Activated CD4-positive, alpha-beta memory T cell treated with anti-CD3 and anti-CD28 coated beads, Interleukin-2, amount 10 ng/mL, durations not matched to agents 7 days and 5 days (primary cell): ENCODE data around the gene KRTAP4-1. TPM values are rescaled to one million over a fixed set of nuclear protein-coding genes. Genes with fewer than 3 reads are reported as not detected.
"Not testable (repeated sequence)": the region's sequence is repeated elsewhere in the genome, so short reads cannot be mapped to it uniquely, and the experiment has no call there.

Experiments used
- CTCF ChIA-PET: fragments of 350-600 bp; sonication (Branson Sonifier 250); formaldehyde crosslinking; loops from one replicate; lab custom pipeline; 2021; ENCODE audit warnings: antibody characterized with exemption, inconsistent platforms; lab: Charles Lee
- POLR2A ChIA-PET: fragments of 350-600 bp; sonication (Branson Sonifier 250); formaldehyde crosslinking; loops from one replicate; lab custom pipeline; 2021; ENCODE audit warnings: antibody characterized with exemption; lab: Charles Lee
- DNase-seq: peaks from one replicate; pipeline ENCODE4 v3.0.0-alpha.2; 2020
- H3K27ac Mint-ChIP-seq: one replicate; pipeline ENCODE4 v1.8.0; 2021; ENCODE audit warnings: mild to moderate bottlenecking, mixed read lengths
- H3K27me3 Mint-ChIP-seq: one replicate; pipeline ENCODE4 v1.8.0; 2021; ENCODE audit warnings: mixed read lengths
- H3K36me3 Mint-ChIP-seq: one replicate; pipeline ENCODE4 v1.8.0; 2021; ENCODE audit warnings: low read depth, mixed read lengths
- H3K4me1 Mint-ChIP-seq: one replicate; pipeline ENCODE4 v1.8.0; 2021; ENCODE audit warnings: mixed read lengths
- H3K4me3 Mint-ChIP-seq: one replicate; pipeline ENCODE4 v1.8.0; 2021; ENCODE audit warnings: mild to moderate bottlenecking, mixed read lengths
- H3K9me3 Mint-ChIP-seq: one replicate; pipeline ENCODE4 v1.8.0; 2021; ENCODE audit warnings: mixed read lengths
- total RNA-seq, 2 experiments: library from RNA; stranded (reverse); gene quantifications; one replicate each; pipeline ENCODE4 v1.2.3, GENCODE V29; 2021

KRTAP4-1 gene
- total RNA-seq, 2 experiments from 2014 or later = not detected

GRCh38 chr17:41160190-41160589 lies 24.5 kb downstream of the KRTAP4-1 start:
- H3K9me3 Mint-ChIP-seq, H3K36me3 Mint-ChIP-seq, H3K4me3 Mint-ChIP-seq, H3K27me3 Mint-ChIP-seq, DNase-seq, CTCF ChIA-PET, H3K27ac Mint-ChIP-seq, H3K4me1 Mint-ChIP-seq, POLR2A ChIA-PET: not testable (repeated sequence)

GRCh38 chr17:41153856-41154255 lies 30.9 kb downstream of the KRTAP4-1 start:
- ChIA-PET POLR2A (no interaction called here), CTCF (no interaction called here)
- no peaks in the 10 kb centered on the region for H3K4me1 Mint-ChIP-seq
- no peak overlapping the region for H3K4me3 Mint-ChIP-seq
- no peaks in the 10 kb centered on the region for H3K36me3 Mint-ChIP-seq
- DNase-seq = no peak
- peaks cover 10% of the 10 kb centered on the region for H3K27me3 Mint-ChIP-seq
- H3K9me3 Mint-ChIP-seq = no peaks in the 10 kb centered on the region
- no peak overlapping the region for H3K27ac Mint-ChIP-seq

- no peaks in the 10 kb centered on the region for H3K4me1 Mint-ChIP-seq
- H3K36me3 Mint-ChIP-seq = no peaks in the 10 kb centered on the region
- H3K27me3 Mint-ChIP-seq = peaks cover 8% of the 10 kb centered on the region
- POLR2A ChIA-PET = no interaction called here
- no peaks in the 10 kb centered on the region for H3K9me3 Mint-ChIP-seq
- H3K27ac Mint-ChIP-seq = no peak overlapping the region
- DNase-seq = no peak
- H3K4me3 Mint-ChIP-seq = no peak overlapping the region
- CTCF ChIA-PET = no interaction called here
These were observed 33.2 kb downstream of the KRTAP4-1 start for GRCh38 chr17:41151525-41151924.

- no peaks in the 10 kb centered on the region for H3K36me3 Mint-ChIP-seq
- H3K27ac Mint-ChIP-seq = no peak overlapping the region
- CTCF ChIA-PET = no interaction called here
- DNase-seq = no peak
- no peaks in the 10 kb centered on the region for H3K4me1 Mint-ChIP-seq
- H3K27me3 Mint-ChIP-seq = peaks cover 3% of the 10 kb centered on the region
- H3K9me3 Mint-ChIP-seq = no peaks in the 10 kb centered on the region
- H3K4me3 Mint-ChIP-seq = no peak overlapping the region
- POLR2A ChIA-PET = no interaction called here
These were observed 34.7 kb downstream of the KRTAP4-1 start for GRCh38 chr17:41150026-41150425.

DNA sequence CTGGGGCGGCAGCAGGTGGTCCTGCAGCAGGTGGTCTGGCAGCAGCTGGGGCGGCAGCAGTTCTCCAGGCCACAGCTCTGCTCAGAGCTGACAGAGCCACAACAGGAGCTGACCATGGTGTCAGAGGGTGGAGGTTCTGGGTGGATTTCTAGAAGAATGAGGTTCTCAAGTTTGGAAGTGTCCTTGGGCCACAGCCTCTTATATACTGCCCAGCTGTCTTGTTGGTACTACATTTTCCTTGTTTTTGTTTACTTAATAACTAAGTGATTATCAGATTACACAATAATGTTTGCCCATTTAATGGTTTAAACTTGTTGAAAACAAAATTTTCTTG lies 35.1 kb downstream of the KRTAP4-1 start, which contains the start of gene KRTAP4-5:
KRTAP4-5 (minus strand) TSS at position 174 of the 334 bp plus-strand sequence; CDS start at position 116, 58 bp downstream.
- Mint-ChIP-seq H3K4me1 (no peaks in the 10 kb centered on the region), H3K4me3 (no peak within 1 kb of the TSS), H3K27ac (no peak within 1 kb of the TSS), H3K9me3 (no peaks in the 10 kb centered on the region), H3K27me3 (peaks cover 3% of the 10 kb centered on the region), H3K36me3 (no peaks in the 10 kb centered on the region)
- DNase-seq = no peak
- CTCF ChIA-PET = no interaction called here
- POLR2A ChIA-PET = no interaction called here

DNA sequence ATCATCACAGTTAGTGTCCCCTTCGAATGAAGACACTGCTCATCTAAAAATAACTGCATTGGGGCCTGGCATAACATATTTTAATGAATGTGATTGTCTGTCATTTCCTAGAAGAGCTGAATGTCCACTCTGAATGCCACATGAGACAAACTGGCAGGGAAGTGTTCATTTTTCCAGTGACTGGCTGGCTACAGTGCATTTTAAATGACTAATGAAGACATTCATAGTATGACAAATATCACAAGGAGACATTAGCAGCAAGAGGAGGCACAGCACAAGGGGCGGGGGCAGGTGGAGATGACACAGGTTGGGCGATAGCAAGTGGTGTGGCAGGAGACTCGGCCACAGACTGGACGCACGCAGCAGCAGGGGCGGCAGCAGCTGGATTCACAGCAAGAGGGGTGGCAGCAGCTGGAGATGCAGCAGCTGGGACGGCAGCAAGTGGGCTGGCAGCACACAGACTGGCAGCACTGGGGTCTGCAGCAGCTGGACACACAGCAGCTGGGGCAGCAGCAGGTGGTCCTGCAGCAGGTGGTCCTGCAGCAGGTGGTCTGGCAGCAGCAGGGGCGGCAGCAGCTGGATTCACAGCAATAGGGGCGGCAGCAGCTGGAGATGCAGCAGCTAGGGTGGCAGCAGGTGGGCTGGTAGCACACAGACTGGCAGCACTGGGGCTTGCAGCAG lies 35.6 kb downstream of the KRTAP4-1 start:
- H3K4me3 Mint-ChIP-seq, H3K4me1 Mint-ChIP-seq, H3K27ac Mint-ChIP-seq, H3K27me3 Mint-ChIP-seq, CTCF ChIA-PET, H3K9me3 Mint-ChIP-seq, POLR2A ChIA-PET, DNase-seq, H3K36me3 Mint-ChIP-seq: not testable (repeated sequence)

DNA sequence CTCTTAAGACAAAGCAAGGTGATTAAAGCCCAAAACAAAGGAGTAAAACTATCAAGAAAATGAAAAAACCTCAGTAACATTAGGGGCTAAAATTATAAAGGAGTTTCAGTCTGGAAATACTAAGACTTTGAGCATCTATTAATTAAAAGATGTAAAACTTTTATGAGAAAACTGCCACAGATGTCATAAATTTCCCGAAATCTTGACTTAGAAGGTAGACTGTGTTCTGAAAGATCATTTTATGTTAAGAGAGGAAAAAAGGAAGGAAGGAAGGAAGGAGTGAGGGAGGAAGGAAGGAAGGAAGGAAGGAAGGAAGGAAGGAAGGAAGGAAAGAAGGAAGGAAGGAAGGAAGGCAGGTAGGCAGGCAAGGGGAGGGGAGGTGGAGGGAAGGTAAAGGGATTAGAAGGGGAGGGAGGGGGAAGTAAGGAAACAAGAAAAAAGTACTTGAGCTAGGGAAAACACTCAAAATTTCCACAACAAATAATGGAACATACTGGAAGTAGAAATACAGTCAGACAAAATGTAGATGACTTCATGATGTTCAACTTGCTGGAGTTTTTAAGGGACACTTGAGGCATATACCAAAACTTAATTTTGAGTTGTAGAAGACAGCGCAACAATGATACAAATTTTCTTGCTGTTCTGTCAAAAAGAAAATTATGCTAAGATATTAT lies 37.0 kb downstream of the KRTAP4-1 start:
- Mint-ChIP-seq H3K4me1 (no peaks in the 10 kb centered on the region), H3K9me3 (peaks cover 5% of the 10 kb centered on the region), H3K27me3 (no peaks in the 10 kb centered on the region), H3K36me3 (no peaks in the 10 kb centered on the region), H3K4me3 (no peak overlapping the region), H3K27ac (no peak overlapping the region)
- DNase-seq = no peak
- ChIA-PET CTCF (interaction anchor here (1.0 kb wide), 1 partner anchor 11 kb away, joined by 3 read pairs; no protein-coding TSS in a partner anchor), POLR2A (no interaction called here)

GRCh38 chr17:41145261-41145660 lies 39.5 kb downstream of the KRTAP4-1 start:
- no peaks in the 10 kb centered on the region for H3K36me3 Mint-ChIP-seq
- CTCF ChIA-PET = no interaction called here
- no peaks in the 10 kb centered on the region for H3K4me1 Mint-ChIP-seq
- H3K4me3 Mint-ChIP-seq = no peak overlapping the region
- no peak for DNase-seq
- H3K9me3 Mint-ChIP-seq = peaks cover 10% of the 10 kb centered on the region
- H3K27me3 Mint-ChIP-seq = no peaks in the 10 kb centered on the region
- no peak overlapping the region for H3K27ac Mint-ChIP-seq
- POLR2A ChIA-PET = no interaction called here

- no peaks in the 10 kb centered on the region for H3K4me1 Mint-ChIP-seq
- H3K27ac Mint-ChIP-seq = no peak overlapping the region
- CTCF ChIA-PET = no interaction called here
- no peak for DNase-seq
- POLR2A ChIA-PET = no interaction called here
- peaks cover 10% of the 10 kb centered on the region for H3K9me3 Mint-ChIP-seq
- H3K36me3 Mint-ChIP-seq = no peaks in the 10 kb centered on the region
- no peak overlapping the region for H3K4me3 Mint-ChIP-seq
- H3K27me3 Mint-ChIP-seq = no peaks in the 10 kb centered on the region
These were observed 39.9 kb downstream of the KRTAP4-1 start for GRCh38 chr17:41144846-41145245.

- Mint-ChIP-seq H3K4me1 (no peaks in the 10 kb centered on the region), H3K9me3 (peaks cover 15% of the 10 kb centered on the region), H3K36me3 (peaks cover 3% of the 10 kb centered on the region), H3K4me3 (no peak overlapping the region), H3K27me3 (peaks cover 2% of the 10 kb centered on the region), H3K27ac (no peak overlapping the region)
- POLR2A ChIA-PET = no interaction called here
- DNase-seq = no peak
- CTCF ChIA-PET = no interaction called here
These were observed 43.4 kb downstream of the KRTAP4-1 start for GRCh38 chr17:41141361-41141760.

GRCh38 chr17:41140360-41141131 lies 44.2 kb downstream of the KRTAP4-1 start, which contains the start of gene KRTAP4-6:
TSS of gene KRTAP4-6 (minus strand) at chr17:41140544. CDS start at chr17:41140487, 57 bp downstream.
- ChIA-PET POLR2A (no interaction called here), CTCF (no interaction called here)
- no peaks in the 10 kb centered on the region for H3K4me1 Mint-ChIP-seq
- no peak for DNase-seq
- peaks cover 2% of the 10 kb centered on the region for H3K27me3 Mint-ChIP-seq
- H3K36me3 Mint-ChIP-seq = peaks cover 3% of the 10 kb centered on the region
- no peak within 1 kb of the TSS for H3K4me3 Mint-ChIP-seq
- H3K9me3 Mint-ChIP-seq = peaks cover 15% of the 10 kb centered on the region
- H3K27ac Mint-ChIP-seq = no peak within 1 kb of the TSS

- H3K36me3 Mint-ChIP-seq, POLR2A ChIA-PET, H3K4me3 Mint-ChIP-seq, CTCF ChIA-PET, DNase-seq, H3K27ac Mint-ChIP-seq, H3K4me1 Mint-ChIP-seq, H3K27me3 Mint-ChIP-seq: not testable (repeated sequence)
- H3K9me3 Mint-ChIP-seq = peaks cover 15% of the 10 kb centered on the region
These were observed 44.8 kb downstream of the KRTAP4-1 start for GRCh38 chr17:41139865-41140264.
